HG02840 (cell line): Measurements from ENCODE around the gene PACSIN2.

Source experiments
- ATAC-seq: cut with Tn5 transposase; IDR thresholded peaks from one replicate; pipeline ENCODE4 v1.9.1; 2021; ENCODE audit warnings: mild to moderate bottlenecking, moderate library complexity, moderate number of reproducible peaks; ENCODE audit not compliant: unreplicated experiment, low FRiP score

The PACSIN2 gene

DNA sequence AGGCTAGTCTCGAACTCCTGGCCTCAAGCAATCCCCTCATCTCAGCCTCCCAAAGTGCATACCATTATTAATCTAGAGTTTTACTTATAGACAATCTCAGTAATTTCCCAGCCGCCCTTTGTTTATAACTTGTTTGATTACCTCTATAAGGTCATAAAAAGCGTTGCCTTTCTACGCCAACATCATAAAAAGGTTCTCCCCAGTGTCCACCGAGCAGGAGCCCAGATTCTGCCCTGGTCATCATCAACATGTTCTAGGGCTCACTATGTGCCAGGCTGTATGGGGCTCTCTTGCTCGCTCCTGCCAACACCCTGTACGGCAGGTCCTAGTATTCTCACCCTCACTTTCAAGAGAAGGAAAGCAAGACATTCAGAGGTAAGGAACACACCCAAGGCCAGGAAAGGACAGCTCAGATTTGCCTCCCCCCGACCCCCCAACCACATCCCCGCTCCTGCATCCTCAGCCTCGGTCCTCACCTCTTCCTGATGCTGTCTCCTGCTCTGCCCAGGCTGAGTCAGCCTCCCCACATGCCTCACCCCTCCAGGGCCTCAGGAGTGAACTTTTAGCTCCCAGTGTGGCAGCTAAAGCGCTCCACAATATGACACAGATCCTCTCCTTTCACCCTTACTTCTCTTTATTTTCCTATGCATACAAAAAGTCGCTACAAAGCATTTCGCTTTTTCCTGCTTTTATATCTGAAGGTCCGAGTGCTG is 172.1 kb downstream of the PACSIN2 start:
- no peak for ATAC-seq

DNA sequence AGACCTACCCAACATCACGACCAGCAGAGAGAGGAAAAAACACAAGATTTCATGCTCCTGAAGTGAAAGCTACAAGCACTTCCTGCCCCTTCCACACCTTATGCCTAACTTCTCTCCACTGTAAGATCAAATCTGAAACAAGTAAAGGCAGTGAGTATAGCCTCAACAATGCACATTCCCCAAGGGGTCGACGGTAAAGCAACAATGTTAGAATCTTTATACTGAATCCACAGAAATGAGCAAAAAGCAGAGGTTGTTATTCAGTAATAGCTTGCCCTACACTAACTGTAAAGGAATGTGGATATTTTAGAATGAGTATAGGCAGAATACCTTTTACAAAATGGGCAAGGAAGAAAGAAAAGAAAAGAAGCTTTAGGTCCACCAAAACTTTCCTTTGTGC is 173.5 kb downstream of the PACSIN2 start:
- no peak for ATAC-seq

DNA sequence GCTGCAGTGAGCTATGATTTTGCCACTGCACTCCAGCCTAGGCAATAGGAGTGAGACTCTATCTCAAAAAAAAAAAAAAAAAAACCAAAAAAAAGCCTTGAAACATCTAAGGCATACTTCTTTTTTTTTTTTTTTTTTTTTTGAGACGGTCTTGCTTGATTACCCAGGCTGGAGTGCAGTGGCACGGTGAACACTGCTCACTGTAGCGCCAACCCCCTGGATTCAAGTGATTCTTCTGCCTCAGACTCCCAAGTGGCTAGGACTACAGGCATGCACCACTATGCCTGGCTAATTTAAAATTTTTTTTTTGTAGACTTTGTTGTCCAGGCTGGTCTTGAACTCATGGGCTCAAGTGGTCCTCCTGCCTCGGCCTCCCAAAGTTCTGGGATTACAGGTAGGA is 177.4 kb downstream of the PACSIN2 start:
- no peak for ATAC-seq

DNA sequence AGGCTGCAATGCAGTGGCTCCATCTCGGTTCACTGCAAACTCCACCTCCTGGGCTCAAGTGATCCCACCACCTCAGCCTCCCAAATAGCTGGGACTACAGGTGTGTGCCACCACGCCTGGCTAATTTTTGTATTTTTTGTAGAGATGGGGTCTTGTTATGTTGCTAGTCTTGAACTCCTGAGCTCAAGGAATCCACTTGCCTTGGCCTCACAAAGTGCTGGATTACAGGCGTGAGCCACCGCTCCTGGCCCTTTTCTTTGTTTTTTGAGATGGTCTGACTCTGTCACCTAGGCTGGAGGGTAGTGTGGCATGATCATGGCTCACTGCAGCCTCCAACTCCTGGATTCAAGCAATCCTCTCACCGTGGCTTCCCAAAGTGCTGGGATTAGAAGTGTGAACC is 178.9 kb downstream of the PACSIN2 start:
- no peak for ATAC-seq

DNA sequence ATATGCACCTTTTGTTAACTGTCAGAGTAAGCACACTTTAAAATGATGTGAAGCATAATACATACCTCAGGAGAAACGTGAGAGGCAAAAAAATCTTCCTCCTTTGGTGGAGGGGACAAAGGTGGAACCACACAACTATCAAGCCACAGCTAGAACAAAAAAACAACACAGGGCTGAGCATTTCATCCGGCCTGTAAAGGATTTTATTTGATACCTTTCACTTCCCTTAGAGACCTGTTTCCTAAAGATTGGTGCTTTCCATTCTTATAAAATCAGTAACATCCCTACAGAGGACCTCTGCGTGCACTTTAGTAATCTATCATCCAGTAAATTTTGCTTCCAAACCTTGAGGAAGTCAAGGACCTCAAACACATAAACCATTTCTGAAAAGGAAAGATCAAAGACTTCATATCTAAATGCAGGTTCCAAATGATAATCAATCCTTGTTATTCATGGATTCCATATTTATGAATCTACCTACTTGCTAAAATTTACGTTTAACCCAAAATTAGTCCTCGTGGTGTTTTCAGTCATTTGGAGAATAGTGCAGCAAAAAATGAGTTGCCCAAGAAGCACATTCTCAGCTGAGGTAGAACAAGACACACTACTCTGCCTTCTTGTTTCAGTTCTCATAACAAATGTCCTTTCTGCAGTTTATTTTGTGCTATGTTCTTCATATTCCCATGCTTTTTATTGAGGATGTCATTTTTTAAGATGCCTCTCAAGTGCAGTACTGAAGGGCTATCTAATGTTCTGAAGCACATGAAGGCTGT is 180.6 kb downstream of the PACSIN2 start:
- no peak for ATAC-seq

DNA sequence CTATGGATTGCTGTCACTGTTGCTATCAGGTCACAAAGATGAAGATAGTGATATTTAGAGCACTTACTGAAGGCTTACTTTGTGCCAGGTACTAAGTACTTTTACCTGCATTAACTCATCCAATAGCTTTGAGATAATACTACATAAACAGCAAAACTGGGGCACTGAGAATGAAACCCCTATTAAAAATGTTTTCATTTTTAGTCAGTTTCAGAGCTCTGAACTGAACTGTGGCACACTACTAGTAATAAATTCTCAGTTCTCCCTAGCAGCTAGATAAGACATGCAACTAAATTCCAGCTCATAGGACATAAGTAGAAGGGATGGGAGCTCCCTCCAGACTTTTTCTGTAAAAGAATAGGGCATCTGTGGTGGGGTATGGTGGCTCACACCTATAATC is 181.8 kb downstream of the PACSIN2 start:
- no peak for ATAC-seq

DNA sequence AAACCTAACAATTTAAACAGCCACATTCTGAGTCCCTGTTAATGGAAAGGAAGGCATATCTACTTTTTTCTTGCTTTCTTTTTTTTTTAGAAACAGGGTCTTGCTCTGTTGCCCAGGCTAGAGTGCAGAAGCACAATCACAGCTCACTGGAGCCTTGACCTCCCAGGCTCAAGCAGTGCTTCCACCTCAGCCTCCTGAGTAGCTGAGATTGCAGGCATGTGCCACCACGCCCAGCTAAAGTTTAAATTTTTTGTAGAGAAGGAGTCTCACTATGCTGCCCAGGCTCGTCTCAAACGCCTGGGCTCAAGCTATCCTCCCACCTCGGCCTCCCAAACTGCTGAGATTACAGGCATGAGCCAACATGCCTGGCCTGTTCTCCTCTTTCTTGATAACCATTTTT is 183.2 kb downstream of the PACSIN2 start:
- ATAC-seq, result no peak

DNA sequence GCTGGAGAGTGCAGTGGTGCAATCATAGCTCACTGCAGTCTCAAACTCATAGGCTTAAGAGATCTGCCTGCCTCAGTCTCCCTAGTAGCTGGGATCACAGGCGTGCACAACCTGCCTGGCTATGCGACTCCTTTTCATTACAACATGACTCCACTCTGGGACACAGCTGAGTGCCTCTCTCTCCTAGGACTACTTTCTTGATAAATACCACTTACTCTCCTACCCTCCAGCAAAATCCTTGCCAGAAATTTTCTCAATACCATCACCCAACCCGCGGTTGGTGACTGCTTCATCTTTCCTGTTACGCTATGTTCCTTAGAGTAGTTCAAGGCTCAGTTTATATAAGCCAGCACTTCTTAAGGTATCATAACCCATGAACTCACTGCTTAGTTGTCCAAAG is 184.8 kb downstream of the PACSIN2 start:
- ATAC-seq, result no peak

DNA sequence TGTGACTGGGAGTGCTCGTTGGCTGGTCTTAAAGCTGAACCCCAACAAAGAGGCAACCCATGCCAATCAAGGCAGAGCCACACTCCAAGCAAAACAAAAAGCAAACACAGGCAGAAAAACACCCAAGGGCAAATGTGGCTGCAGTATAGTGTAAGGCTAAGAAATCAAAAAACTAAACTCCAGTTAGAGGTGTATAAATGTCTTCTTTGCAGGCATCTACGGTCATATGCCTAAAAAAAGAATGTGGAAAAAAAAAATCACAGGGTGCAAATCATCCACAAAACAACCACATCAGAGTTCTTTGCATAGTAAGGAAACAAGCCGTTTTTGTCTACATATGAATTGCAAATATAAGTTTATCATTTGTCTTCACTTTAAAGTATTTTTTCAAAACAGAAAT is 185.6 kb downstream of the PACSIN2 start:
- no peak for ATAC-seq

DNA sequence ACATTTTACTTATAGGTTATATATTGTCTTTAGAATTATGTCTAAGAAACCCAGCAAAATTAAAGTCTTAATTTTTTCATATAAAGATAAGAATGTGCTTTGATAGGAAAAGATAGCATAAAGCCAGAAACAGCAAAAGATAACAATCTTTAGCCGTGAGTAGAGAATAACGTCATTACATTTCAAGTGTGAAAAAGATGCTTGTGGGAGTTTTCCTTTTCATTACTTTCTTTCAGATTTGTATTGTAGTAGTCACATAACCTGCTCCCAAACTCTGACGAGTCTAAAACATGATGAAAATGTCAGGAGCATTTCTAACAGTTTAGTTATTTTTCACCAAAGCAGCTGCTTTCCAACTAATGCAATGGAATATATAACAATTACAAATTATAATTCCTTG is 189.2 kb downstream of the PACSIN2 start:
- no peak for ATAC-seq

DNA sequence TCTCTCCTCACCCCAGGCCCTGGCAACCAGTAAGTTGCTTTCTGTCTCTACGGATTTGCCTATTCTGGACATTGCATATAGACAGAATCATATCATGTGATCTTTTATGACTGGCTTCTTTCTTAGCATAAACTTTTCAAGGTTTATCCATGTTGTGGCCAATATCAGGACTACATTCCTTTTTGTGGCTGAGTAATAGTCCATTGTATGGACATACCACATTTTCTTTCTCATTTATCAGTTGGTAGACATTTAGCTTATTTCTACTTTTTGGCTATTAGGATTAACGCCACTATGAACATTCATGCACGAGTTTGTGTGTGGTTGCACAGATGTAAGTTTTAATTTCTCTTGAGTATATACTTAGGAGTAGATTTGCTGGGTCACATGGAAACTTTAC is 193.6 kb downstream of the PACSIN2 start:
- ATAC-seq, result no peak

DNA sequence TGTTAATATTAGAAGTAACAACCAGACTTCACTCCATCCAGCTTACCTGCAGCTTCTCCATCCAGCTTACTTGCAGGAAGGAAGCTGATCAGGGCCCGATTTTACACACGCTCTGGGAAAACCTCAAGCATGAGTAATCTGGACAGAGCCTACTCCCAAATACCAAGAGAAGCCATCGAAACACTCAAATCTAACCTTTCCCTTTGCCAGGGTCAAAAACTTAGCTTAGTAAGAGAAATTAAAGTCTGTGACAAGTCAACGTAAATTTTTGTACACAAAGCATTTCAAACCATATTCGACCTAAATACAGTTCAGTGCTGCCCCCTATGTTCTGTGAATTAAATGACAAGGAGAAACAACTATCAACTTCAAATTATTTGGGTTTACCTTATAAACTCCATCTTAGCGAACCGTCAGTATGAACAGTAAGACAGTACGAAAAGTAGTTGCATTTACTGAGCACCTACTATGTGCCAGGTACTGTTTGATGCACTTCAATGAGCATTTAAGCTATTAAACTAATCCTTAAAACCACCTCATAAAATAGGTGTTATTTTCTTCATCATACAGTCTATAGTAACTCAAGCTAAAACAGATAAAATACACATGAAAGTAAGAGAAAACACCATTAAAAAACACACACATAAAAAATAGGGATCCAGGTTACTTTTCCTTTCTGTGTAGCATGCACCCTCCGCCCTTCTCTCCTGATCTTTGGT is 194.7 kb downstream of the PACSIN2 start:
- ATAC-seq, result no peak
